GM21717 (cell line): ENCODE results near the gene CMIP.

Experiments
- ATAC-seq: cut with Tn5 transposase; IDR thresholded peaks from one replicate; pipeline ENCODE4 v1.9.1; 2021; ENCODE audit warnings: mild to moderate bottlenecking, moderate library complexity; ENCODE audit not compliant: unreplicated experiment

CMIP gene

DNA sequence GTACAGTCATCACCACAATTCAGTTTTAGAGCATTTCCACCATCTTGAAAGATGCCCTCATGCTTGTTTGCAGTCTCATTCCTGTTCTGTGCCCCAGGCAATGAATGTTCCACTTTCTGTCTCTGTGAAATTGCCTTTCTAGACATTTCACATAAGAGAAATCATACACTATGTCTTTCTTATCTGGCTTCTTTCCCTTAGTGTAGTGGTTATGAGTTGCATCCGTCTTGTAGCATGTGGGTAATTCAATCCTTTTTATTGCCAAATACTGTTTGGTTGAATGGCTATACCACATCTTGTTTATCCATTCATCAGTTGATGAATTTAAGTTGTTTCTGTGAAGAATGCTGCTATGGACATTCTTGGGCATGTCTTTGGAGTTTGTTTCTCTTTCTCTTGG, 202.0 kb downstream of the CMIP start:
- ATAC-seq, result no peak

DNA sequence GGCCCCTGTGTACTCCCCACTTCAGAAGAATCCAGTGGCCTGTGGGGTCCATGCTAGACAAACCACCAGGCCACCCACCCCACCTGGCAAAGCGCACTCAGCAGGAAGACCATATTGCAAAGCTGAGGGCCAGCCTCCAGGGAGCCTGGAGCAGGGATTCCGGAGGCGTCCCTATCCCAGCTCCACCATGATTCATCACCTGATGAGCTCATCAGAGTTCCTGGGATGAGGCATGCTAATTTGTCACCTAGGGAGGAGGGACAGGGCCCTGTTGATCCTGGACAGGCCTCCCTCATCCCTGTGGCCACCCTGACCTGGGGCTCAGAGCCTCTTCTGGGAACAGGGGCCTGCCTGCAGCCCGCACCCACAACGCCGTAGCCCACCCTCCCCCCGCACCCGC, 202.9 kb downstream of the CMIP start:
- no peak for ATAC-seq

DNA sequence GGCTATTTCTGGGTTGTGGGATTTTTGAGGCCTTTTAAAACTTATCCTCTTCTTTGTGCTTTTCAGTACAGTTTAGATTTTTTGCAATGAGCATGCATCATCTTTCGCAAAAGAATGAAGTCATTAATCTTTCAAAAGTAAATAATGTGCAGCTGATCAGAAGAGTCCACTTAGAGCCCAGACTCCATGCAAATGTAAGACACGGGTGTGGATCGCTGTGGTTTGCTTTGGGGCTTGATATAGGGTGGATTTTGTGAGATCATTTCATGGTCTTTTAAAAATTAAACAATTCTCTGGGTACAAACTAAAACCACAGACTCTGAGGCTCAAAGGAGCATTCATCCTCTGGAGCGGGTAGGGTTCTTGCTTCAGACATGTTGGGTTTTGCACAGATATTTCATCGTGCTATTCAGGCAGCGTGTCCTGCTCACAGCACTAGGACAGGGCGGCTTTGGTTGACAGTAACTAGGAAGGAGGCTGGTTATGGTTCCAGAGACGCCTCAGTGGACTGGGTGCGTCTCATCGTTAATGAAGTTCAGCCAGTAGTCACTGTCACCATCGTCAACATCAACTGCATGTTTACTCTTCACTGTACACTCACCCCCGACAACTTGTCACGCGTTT, 205.1 kb downstream of the CMIP start:
- no peak for ATAC-seq

- ATAC-seq, result no peak
Measured at GRCh38 chr16:81650281-81650680, 205.7 kb downstream of the CMIP start.

DNA sequence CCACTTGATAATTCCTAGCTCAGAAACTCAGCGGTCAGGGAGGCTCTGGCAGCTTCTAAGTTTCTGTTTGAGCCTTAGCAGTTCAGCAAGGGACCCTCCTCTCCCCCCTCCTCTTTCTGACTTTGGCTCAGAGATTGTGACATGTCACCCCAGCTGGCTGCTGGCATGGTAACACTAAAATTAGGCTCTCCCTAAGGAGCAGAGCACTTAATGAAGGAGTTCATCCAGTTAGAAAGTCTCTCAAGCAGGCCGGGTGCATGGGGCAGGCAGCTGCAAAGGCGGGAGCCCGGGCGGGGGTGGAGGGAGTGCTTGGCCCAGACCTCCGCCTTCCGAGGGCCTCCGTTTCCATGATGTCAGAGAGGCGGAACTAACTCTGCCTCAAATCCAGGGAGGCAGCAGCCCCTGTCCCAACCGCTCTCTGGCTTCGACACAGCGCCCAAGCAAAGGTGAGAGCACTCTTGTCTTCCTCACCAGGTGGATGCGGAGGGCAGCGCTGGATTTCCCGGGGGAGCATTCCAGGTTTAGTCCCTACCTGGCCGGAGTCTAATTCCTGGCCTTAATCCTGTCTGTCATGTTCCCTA, 206.5 kb downstream of the CMIP start:
- no peak for ATAC-seq

DNA sequence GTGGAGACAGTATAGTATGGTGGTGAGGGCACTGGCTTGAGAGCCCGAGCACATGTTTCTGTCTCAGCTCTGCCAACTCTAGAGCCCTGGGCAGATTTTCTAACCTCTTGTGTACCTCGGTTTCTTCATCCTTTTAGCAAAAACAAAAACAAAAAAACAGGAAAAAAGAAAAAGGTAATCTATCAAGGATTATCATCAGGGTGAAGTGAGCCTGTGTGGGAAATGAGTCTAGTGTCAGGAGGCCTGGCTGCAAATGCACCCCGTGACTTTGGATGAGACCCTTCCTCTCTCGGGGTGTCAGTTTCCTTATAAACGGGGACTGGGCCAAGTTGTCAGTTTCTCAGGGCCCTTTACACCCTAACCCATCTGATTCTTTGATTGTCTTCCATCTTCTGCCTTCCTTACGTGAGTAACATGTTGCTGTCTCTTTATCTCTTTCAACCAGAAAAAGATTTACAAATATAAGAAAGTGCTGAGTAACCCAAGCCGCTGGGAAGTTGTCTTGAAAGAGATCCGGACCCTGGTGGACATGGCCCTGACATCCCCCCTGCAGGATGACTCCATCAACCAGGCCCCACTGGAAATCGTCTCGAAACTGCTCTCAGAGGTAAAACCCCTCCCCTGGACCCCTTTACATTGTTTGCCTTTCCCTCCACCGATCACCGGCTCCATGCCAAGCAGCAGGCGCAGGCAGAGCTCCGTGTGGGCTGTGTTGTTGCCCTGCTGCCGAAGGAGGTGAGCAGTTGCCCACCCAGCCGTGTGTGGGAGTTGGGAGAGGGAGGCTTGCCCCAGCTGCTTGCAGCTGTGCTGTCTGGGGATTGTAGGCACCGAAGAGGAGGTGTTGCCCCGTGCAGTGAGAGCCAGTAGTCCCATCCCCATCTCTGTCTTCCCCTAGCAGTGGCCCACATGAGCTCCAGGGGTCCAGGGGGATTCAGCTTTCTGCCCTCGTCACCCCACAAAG, 207.4 kb downstream of the CMIP start:
- no peak for ATAC-seq

DNA sequence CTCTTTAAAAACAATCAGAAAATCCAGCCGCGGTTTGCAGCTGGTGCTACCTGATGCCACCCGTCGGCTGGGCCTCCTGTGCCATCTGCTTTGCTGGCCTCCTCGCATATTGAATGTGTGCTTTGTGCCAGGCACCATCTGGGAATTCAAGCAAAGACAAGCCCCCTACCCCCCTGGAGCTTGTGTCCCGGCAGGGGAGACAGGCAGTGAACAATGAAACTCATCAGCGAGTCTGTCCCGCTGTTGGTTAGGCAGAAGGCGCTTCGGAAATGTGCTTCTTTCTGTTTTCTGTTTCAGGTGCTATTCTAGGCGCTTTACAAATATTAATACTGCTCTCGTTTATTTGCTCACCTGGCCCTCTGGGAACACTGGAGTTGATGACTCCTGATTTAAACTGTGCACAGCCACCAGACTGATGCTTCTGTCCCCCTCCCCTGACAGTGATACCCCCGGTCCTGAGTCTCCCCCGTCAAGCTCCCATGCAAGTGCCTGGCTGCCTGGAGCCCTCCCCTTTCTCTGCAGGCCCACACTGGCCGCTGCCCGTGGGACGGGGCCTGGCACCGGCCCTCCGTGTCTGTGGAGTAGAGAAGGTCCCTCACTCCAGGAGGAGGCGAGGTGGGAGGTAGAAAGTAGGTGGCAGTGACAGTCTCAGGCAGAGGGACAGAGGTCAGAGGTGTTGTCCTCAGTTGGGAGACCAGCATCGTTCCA, 208.3 kb downstream of the CMIP start:
- ATAC-seq, result no peak

GRCh38 chr16:81654346-81654745, 209.7 kb downstream of the CMIP start:
- ATAC-seq, result no peak

GRCh38 chr16:81655469-81656162, 211.0 kb downstream of the CMIP start:
- no peak for ATAC-seq

DNA sequence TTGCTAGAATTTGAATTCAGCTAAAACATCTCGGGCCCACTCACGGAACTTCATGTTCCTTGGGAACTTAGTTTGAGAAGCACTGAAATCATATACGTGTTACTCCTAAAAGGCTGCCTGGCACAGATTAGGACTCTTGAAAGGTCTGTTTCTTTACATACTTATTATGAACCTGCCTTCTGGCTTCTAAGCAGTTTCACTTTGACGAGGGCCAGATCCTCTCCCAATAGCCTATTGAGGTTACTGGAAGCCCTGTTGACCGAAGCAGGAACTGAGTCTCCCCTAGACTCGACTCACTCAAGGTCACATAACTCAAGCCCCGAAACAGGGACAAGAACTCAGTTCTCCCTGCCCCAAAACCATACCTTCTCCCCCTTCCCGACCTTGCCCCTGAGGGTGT, 212.6 kb downstream of the CMIP start:
- ATAC-seq, result no peak

DNA sequence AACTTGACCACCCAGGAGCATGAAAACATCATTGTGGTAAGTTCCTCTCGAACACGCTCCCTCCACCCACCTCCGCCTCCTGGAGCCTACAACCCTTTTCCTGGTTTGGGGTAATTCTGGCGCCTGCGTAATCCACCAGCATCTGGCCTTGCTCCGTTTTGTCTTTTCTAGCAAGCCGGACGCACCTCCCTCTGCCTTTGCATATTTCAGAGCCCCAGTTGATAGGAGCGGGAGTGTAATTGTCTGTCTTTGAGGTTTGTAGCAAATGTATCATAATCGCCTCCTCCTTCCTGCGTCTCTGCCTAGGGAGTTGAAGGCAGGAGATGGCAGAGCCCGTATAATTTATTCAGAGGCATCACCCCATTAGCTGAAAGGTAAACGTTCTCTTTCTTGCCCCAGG, 213.2 kb downstream of the CMIP start:
- ATAC-seq, result no peak

- no peak for ATAC-seq
Measured at GRCh38 chr16:81658373-81658772, 213.8 kb downstream of the CMIP start.

DNA sequence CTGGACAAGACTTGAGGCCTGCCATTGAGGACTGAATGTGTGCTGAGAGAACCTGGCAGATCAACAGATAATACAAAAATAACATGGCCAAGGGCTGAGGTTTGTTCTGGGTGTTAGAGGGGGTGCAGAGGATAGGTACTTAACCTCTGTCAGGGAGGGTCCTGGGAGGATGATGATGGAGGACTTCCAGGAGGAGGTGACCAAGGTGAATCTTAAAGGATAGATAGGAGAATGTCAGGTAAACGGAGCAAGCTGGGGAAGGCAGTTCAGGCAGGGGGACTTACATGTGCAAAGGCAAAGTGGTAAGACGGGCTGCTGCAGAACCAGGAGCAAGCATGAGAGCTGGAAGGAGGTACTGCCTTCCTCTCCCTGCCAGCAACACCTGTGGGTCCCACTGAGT, 214.6 kb downstream of the CMIP start:
- ATAC-seq, result no peak

- no peak for ATAC-seq
Measured at GRCh38 chr16:81661082-81661481, 216.5 kb downstream of the CMIP start.

DNA sequence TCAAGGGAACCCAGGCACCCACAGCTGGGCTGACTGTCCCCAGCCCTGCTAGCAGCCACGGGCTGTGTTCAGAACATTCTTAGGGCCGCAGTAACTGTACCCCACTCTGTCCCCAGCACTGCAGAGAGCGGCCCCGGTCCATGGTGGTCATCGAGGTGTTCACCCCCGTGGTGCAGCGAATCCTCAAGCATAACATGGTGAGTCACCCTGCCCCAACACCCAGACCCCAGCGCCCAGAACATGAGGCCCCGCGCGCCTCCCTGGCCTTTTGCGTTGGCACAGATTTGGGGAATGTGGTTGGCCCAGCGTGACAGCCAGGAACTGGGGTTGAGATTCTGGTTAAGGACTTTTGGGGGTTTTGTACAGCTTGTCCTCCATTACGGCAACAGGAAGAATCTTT, 219.5 kb downstream of the CMIP start:
- ATAC-seq, result no peak

GRCh38 chr16:81665588-81665987, 221.0 kb downstream of the CMIP start:
- ATAC-seq, result no peak

- ATAC-seq, result no peak
Measured at GRCh38 chr16:81666113-81666512, 221.5 kb downstream of the CMIP start.

- ATAC-seq, result no peak
Measured at GRCh38 chr16:81668243-81669097, 223.9 kb downstream of the CMIP start.

DNA sequence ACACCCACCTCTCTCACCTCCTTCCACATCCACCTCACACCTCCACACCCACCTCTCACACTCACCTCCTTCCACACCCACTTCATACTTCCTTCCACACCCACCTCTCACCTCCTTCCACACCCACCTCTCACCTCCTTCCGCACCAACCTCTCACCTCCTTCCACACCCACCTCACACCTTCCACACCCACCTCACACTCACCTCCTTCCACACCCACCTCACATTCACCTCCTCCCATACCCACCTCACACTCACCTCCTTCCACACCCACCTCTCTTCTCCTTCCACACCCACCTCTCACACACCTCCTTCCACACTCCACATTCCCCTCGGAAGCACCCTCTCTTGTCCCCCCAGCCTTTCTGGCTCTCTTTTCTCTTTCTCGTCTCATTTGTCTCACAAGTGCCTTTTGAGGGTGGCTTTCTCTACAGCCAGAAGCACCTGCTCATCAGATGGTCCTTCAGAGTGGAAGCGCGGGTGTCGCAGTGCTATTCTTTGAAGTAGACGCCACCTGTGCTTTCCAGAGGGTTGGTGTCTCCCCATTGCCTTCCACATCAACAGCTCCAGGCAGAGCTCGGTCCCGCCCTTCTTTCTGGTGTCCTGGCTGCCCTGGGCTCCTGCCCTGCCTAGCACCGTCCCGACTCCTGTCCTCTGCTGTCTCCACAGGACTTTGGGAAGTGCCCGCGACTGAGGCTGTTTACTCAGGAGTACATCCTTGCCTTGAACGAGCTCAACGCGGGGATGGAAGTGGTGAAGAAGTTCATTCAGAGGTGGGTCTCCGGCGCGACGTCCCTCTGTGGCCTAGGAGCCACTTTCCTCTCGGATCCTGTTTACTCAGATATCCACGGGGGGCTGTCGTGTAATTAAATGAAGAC, 225.1 kb downstream of the CMIP start:
- no peak for ATAC-seq
